HG02840 (cell line): ENCODE measurements around the gene TFF2.

ENCODE experiments used
- ATAC-seq: cut with Tn5 transposase; IDR thresholded peaks from one replicate; pipeline ENCODE4 v1.9.1; 2021; ENCODE audit warnings: mild to moderate bottlenecking, moderate library complexity, moderate number of reproducible peaks; ENCODE audit not compliant: unreplicated experiment, low FRiP score

The TFF2 gene

DNA sequence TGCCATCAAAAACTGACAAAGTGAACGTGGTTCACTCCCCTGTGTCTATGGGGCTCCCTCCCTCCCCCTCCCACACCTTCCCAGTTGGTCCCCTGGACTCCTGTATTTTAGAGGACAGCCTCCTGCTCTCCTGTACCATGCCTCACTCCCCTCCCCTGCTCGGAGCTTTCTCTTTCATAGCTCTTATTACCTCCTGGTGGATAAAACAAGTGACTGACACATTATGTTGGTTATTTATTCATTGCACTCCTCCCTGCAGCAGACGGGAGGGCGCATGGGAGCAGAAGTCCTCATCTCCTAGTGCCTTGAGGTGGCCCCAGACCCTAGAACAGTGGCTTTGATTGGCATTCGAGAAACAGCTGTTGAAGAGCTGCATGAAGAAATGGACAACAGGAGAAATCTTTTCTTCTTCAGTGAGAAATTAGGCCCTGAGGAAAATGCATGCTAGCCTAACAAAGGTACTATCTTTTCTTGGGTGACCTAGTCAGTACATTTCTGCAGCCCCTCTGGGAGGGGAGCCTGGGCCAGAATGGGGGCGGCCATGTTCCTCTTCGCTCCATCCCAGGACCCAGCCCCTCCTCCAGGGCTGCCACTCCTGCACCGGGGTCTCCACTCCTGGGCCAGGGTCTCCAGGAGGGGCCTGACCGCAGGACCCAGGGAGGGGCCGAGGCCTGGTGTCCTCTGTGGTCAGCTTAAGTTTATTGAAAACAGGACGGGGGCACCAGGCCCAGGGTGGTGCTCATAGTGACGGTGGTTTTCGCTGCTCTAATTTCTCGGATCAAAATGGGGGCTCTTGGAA is 16.8 kb upstream of the TFF2 start:
- no peak for ATAC-seq

DNA sequence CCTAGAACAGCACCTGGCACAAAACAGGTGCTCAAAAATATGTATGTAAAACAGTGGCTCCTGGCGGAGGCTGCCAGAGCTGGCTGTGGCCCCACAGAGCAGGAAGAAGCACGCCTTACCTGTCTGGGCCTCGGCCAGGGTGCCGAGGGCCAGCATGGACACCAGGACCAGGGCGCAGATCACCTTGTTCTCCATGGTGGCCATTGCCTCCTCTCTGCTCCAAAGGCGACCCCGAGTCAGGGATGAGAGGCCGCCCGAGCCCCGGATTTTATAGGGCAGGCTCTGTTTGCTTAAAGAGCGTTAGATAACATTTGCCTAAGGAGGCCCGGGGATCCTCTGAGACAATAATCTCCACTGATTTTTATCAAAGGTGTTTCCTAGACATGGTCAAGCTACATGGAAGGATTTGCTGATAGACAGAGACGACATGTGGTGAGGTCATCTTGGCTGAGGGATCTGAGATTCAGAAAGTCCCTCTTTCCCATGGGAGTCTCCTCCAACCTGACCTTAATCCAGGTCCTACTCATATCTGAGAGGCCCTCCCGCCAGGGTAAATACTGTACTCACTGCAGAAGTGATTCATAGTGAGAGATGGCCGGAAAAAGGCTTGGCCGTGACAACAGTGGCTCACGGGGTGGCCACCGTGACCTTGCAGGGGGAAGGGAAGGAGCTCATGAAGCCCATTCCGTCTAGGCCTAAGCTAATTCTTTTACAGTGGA is 15.7 kb upstream of the TFF2 start, which contains the start of gene TFF1:
Gene TFF1 (minus strand): TSS at position 244 of the 719 bp plus-strand sequence. CDS start 40 bp downstream, at position 204.
- ATAC-seq = no peak

DNA sequence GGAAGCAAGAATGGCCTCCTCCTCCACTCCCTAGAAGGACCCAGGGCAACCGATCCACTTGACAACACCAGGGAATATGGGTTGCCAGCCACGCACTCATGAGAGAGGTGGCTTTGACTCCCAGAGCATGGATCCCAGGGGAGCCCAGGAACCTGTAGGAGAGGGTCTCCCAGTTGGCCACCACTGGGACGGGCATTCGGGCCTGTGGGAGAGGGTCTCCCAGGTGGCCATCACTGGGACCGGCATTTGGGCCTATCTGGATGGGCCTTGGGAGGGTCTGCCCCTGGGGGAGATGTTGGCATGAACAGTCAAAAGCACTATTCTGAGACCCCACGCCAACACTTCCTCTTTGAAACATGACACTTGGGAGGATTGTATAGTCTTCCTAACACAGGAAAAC is 15.0 kb upstream of the TFF2 start:
- no peak for ATAC-seq

DNA sequence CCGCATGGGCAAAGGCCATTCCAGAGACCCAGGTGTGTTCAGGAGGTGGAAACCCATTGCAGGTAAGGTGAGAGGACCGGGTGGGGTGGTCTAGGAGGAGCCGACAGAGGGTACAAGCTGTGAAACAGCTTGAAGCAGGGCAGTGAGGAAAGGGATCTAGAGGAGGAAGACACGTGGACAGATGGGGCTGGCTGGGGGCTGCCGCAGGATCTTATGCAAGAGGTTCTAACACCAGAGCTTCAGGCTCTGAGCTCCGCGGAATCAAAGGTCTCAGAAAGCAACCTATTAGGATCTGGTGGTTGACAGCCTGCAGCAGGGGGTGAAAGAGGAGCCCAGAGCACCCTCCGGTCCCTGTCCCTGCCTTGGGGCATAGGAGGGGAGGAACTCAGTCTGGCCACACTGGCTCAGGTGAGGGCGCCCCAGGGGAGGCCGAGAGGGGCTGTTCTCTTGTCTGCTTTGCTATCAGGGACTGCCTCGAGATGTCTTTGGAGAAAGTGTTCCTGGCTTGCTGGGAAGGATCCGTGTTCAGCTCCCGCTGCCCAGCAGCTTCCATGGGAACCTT is 13.6 kb upstream of the TFF2 start:
- no peak for ATAC-seq

DNA sequence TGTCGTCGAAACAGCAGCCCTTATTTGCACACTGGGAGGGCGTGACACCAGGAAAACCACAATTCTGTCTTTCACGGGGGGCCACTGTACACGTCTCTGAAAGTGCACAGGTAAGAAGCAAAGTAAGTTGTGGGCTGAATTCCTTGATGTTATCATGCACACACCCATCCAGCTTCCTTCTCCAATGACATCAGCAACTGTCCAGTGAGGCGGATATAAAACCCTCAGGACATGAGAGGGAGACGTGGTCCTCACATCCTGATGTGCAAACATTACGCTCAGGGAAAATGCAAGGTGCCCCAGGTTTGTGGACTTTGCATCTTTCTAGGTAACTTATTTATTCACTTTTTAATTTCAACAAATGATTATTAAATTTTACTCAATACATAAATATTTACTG is 12.5 kb upstream of the TFF2 start:
- no peak for ATAC-seq

DNA sequence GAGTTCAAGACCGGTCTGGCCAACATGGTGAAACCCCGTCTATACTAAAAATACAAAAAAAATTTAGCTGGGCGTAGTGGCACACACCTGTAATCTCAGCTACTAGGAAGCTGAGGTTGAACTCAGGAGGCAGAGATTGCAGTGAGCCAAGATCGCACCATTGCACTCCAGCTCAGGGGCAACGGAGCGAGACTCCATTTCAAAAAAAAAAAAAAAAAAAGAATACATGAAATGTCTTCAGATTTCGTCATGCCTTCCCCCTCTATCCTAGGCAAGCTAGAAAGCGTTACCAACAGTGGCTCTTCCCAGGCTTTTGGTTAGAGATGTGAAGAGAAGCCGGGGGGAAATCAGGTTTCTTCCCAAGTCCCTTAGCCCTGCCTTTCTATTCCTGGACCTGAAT is 11.9 kb upstream of the TFF2 start:
- ATAC-seq = no peak

DNA sequence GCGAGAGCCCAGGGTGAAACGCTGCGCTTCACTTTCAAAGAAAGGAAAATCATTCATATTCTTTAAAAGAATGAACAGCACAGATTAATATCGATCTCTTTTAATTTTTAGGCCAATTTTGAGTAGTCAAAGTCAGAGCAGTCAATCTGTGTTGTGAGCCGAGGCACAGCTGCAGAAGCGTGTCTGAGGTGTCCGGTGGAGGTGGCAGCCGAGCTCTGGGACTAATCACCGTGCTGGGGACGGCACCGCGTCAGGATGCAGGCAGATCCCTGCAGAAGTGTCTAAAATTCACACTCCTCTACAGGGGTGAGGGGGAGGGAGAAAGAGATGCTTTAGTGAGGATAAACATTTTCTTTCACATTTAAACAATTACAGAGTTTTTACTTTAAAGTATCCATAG is 11.4 kb upstream of the TFF2 start:
- ATAC-seq = no peak

DNA sequence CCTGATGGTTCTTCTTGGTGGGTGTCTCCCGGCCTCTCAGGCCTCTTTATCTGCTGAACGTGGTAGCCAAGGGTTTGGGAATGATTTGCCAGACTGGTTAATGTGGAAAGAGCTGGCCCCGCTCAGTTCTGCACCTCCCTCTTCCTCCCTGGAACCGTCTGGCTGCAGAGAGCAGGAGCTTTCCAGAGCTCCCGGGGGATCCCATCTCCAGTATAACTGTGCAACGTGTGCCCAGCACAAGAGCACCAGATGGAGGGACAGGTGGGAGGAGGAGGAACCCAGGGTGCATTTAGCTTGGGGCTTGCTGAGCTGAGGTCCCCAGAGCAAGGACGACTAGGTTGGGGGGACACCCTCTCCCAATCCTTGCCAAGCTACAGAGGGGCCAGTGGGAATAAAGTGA is 10.5 kb upstream of the TFF2 start:
- ATAC-seq = no peak

DNA sequence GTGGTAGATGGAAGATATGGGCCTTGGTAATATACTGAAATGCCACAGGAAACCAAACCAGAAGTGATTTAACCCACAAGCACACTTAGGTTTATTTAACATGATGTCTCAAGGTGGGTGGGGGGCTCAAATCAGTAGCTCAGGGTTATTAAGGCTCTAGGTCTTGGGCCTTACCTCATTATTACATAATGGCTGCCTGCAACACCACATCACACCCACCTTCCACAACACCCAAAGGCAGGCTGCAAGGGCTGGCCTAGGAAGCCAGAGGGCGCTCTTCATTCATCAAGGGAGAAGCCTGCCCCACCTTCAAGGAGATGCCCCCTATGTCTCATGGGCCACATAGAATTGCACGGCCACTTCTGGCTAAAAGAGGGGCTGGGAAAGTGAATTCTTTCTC is 9.5 kb upstream of the TFF2 start:
- no peak for ATAC-seq

DNA sequence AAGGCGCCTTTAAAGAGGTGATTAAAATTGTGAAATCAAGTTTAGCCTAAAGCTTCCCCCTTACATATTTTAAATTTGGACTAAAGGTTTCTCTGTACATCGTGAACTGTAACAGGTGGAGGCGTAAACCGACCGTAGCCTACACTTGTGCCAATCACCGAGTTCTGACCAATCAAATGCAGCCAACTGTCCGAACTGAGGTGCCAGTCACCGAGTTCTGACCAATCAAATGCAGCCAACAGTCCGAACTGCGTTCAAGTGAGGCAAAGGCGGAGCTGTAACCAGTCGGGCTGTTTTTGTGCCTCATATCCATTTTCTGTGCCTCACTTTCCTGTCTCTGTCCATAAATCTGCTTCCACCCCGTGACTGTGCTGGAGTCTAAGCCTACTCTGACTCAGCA is 8.1 kb upstream of the TFF2 start:
- no peak for ATAC-seq

DNA sequence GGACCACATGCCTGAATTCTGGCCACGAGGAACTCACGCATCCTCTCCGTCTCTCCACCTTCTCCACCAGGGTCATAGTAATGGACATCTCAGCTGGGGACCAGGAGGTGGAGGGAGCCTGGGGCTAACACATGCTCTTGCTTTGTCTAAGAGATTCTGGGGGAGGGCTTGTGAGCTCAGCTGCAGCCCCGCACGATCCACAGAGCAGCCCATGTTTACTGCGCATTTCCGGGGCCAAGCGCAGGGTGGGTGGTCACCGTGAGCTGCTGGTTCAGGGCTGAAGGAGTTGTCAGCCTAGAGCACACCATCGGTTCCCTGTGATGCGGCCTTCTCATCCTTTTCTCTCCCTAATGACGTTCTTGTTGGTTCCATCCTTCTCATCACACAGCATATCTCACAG is 7.5 kb upstream of the TFF2 start:
- no peak for ATAC-seq

DNA sequence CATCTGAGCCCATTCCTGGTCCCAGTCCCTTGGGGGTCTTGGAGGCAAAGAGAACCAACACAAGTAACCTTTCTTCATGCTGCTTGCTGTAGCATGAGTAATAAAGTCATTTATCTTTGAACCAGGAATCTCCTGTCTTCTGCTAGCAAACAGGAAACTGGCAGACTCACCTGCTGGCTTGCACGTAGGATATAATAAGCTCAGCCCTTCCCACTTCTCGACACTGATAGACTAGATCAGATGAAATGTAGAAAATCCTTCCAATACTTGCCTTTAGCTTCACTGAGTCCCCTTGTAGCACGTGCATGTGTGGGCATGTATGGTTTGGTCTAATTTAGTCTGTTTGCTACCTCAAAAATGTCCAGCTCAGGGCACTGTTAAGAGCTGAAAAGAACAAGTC is 6.5 kb upstream of the TFF2 start:
- no peak for ATAC-seq

DNA sequence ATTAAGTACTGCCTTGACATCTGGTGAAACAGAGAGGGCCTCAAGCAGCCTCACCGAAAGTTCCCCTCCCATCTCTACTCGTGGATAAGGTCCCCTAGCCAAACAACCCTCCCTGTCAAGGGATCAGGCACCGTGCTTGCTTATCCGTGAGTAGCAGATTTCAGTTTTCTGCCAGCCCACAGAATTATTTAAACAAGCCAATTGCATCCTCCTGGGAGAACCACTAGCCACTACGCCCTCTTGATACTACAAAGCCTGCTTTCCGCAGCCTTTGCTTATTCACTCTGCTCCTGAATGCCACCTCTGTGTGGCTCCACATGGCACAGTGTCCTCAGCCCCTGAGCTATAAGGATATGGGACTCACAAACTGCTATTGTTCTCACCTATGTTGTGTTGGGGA is 5.9 kb upstream of the TFF2 start:
- ATAC-seq = no peak

DNA sequence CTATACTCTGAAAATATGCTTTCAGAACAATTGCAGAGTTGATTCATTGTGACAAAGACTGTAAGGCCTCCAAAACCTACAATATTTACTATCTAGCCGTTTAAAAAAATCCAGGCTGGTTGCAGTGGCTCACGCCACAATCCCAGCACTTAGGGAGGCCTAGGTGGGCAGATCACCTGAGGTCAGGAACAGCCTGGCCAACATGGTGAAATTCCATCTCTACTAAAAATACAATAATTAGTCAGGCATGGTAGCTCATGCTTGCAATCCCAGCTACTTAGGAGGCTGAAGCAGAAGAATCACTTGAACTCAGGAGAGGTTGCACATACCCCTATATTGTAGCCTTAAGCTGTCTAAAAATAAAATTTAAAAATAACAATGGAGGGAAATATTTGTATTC is 5.3 kb upstream of the TFF2 start:
- no peak for ATAC-seq

DNA sequence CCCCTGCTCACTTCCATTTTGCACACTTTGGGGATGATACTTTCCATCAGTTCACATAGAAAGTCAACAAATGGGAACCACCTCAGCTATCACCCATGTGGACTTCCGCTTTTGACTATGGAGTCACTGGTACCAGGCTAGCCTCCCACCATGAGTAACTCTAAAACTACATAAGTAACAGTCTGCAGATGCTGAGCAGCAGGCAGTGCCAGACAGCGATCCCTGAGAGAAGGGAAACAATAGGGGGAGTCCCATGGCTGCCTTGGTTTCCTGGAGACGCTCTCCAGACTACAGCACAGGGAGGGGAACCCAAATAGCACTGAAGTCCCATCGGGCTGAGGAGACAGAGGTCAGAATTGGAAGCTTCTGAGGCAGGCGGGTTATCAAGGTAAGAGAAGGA is 2.8 kb upstream of the TFF2 start:
- no peak for ATAC-seq

DNA sequence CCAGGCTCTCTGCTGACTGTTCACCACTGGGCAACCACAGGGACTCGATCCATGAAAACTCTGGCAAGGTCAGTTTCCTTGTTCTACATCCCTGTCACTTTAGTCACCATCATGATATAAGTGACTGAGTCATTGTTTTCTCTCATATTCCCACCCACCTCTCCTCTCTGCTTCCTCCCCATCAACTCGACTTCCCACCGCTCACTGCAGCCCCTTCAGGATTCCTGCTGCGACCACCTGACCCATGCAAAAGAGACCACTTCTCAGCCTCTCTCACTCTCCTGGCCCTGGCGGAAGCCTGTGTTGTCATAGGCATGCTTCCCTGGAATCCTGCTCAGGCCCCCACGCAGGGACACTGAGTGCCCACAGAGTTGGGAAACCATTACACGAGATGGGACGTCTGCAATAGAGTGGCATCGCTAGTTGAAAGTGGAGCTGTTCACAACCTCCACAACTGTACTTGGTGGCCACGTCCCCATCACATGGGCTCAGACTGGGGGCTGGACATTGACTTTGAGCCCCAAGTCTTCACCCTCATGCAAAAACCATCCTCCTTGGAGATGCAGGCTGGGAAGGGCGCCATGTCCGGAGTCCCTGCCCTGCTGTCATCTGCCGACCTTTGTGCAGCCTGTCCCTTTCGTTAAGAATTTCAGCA is 1.8 kb upstream of the TFF2 start:
- no peak for ATAC-seq

DNA sequence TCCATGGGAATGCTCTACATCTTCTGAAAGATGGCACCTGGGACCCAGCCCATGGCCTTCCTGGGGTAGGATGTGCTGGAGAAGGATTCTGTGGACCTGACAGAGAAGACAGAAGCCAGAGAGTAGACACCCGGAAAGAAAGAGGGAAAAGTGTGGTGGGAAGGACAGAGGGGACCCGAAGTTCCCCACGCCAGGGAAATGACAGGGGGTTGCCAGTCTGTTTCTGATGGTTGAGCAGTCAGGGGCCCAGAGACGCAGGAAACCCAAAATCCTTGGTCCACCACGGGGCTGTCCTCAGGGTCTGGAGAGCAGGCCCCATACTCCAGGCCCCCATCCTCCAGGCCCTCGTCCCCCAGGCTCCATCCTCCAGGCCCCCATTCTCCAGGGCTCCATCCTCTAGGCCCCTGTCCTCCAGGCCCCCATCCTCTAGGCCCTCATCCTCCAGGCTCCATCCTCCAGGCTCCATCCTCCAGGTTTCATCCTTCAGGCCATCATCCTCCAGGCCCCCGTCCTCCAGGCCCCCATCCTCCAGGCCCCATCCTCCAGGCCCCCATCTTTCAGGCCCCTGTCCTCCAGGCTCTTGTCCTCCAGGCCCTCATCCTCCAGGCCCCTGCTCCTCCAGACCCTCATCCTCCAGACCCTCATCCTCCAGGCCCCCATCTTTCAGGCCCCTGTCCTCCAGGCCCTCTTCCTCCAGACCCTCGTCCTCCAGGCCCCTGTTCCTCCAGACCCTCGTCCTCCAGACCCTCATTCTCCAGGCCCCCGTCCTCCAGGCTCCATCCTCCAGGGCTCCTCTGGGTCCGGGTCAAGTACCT is 1.0 kb upstream of the TFF2 start:
- ATAC-seq = no peak

DNA sequence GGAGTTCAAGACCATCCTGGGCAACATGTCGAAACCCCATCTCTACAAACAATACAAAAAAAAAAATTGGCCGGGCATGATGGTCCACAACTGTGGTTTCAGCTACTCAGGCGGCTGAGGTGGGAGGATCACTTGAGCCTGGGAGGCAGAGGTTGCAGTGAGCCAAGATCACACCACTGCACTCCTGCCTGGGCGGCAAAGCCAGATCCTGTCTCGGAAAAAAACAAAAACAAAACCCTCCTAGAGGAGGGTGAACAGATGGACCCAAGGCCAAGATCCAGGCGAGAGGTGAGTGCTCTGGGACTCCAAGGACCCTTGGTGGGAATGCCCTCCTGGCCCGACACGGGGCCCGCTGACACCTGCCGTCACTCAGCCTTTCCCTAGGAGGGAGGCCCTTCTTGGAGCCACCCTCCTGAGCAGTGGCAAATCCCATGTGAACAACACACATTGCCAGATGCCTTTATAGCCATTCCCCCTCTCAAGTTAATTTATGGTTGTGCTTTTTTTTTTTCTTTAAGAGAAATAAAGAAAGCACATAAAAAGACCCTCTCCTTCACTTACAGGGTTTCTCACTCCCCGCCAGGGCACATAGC is 380 bp downstream of the TFF2 start:
- ATAC-seq = no peak

DNA sequence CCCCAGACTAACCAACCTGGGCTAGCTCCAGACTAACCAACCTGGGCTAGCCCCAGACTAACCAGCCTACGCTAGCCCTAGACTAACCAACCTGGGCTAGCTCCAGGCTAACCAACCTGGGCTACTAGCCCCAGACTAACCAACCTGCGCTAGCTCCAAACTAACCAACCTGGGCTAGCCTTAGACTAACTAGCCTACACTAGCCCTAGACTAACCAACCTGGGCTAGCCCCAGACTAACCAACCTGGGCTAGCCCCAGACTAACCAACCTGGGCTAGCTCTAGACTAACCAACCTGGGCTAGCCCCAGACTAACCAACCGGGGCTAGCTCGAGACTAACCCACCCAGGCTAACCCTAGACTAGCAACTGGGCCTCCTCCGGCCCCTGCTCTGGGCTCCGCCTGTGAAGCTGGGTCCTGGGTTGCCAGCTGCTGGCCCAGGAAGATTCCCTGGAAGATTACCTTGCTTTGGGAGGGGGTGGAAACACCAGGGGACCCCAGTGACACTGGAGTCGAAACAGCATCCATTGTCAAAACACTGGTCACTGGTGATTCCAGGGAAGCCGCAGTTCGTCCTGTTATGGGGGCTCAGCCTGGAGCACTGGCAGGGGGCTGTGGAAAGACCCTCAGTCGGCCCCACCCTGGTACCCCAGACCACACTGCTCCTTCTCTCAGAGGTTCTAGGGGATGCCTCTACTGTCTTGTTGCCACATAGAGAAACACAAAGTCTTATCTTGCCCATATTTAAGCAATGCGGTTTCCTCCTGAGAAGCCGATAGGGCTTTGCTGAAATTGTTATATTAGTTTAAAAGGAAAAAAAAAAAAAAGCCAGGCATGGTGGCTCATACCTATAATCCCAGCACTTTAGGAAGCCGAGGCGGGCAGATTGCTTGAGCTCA is 1.1 kb downstream of the TFF2 start:
- no peak for ATAC-seq
